ENCODE measurements around the gene C1QTNF3.

The C1QTNF3 gene

DNA sequence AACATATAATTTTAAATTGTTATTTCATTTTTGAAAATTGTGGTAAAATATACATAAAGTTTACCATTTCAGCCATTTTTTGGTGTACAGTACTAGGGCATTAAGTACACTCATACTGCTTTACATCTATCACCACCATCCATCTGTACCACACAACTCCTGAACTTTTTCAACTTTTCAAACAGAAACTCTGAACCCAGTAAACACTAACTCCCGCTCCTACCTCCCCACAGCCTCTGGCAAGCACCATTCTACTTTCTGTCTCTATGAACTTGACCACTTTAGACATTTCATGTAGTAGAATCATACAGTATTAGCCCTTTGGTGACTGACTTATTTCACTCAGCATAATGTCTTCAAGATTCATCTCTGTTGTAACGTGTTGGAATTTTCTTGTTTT, 50.1 kb downstream of the C1QTNF3 start:
- no peak for DNase-seq

DNA sequence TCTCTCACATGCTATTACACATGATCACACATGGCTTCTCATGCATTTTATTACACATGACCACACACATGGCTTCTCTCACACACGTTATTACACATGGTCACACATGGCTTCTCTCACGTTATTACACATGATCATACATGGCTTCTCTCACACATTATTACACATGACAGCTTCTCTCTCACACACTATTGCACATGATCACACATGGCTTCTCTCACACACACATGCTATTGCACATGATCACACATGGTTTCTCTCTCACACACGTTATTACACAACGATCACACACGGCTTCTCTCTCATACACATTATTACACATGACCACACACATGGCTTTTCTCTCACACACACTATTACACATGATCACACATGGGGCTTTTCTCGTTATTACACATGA, 57.6 kb downstream of the C1QTNF3 start:
- DNase-seq: no peak

DNA sequence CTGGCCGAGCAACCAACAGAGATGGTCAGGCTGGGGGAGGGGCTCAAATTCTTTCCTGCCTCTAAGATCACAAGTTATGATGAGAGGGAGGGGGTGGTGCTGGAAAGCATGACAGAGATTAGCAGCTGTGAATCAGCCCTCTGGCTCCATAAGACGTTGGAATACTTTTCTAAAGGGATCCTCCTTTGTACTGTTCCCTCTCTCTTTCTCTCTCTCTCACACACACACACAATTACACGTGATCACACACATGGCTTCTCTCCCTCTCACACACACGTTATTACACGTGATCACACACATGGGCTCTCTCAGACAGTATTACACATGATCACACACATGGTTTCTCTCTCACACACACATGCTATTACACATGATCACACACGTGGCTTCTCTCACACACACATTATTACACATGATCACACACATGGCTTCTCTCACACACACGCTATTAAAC, 58.3 kb downstream of the C1QTNF3 start, which contains the start of gene SLC45A2:
SLC45A2 (minus strand) TSS at position 23 of the 454 bp plus-strand sequence. CDS start 110 bp downstream, outside the sequence.
- no peak for DNase-seq

DNA sequence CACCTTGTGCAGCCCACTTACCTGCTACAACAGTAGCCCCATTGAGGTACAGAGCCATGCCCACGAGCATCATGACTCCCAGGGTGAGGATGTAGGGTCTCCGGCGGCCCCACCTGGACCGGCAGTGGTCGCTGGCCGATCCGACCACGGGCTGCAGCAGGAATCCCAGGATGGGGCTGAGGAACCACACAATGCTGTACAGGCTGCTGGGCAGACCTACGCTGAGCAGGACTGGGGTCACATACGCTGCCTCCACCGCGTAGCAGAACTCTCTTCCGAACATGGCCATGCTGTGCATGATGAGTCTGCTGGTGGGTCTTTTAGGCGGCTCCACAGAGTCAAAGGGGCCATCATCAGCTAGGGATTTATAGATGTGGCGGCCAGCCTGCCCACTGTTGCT, 58.8 kb downstream of the C1QTNF3 start:
- DNase-seq: no peak

DNA sequence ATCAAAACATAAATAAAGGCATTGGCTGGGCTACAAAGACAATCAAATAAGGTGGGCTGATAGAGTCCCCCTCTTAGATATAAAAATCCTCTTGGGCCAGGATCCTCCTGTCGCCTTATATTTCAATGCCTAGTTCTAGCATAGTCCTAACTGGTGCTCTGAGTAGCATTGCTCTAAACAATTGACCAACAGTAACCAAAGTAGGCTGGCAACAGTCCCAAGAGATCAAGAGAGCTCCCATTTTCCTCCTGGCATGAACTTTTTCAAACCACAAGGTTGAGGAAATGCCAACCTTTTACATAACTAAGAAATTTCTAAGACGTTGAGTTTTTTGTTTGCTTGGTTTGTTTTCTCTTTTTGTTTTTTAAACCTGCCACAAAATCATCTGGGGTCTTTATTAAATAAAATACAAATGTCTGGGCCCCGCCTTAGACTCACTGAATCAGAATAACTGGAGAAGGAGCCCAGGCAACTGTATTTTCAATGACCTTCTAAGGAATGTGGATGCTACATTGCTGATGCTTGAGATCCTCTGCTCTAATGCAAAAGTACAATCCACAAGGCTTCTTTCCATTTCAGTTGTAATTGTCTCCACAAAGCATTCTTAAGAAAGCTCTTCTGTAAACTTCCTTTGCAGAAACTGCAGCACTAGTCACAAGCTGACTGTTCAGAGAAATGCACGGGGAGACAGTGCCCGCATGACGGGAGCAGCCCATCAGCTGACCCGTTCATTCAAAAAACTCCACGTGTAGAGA, 61.4 kb downstream of the C1QTNF3 start:
- no peak for DNase-seq

DNA sequence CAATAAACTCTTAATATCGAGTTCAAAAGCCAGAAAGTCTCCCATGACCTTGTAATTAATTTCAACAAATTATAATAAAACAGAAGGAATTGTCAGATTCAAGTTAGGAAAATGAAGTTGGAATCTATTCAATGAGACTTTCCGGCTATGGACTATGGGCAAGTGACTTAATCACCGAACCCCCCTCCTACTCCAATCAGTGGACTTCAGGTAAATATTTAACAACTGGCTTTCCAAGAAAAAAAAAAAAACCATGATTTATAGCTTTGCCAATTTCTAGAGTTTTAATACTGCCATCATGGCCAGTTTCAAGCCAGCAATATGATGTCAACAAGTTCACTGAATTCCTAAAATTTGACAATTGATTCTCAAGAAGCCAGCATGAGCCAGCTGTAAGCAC, 63.0 kb downstream of the C1QTNF3 start:
- DNase-seq: no peak

DNA sequence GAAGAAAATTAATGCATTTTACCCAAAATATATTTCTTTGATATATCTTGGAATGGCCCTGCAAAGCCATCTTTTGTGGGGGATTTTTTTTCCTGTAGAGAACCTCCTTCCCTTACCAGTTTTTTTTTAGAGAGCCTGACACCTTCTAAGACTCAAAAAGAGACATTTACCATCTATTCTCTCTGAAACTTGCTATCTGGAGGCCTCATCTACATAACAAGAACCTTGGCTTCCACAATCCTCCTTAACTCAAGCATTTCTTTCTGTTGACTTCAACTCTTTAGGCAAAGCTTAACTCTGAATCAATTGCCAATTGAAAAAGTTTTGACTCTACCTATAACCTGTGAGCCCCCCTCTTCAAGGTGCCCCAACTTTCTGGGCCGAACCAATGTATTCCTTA, 64.7 kb downstream of the C1QTNF3 start:
- DNase-seq: no peak

DNA sequence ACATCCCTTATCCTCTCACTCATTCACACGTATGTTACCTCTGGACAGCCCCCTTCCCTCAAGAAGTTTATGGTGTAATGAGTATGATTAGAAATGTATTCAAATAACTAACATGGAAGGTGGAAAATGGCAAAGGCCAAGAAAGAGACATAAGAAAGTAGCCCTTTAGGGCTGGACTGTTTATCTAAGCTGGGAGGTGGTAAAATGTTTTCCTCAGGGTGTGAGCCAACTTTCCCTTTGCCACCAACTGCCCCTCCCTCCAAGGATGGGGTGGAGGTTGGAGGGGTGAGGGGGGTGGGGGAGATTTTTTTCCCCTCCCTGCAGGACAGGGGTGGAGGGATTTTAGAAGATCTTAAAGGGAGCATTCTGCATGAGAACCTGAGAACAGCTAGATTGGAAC, 66.7 kb downstream of the C1QTNF3 start:
- DNase-seq: no peak

DNA sequence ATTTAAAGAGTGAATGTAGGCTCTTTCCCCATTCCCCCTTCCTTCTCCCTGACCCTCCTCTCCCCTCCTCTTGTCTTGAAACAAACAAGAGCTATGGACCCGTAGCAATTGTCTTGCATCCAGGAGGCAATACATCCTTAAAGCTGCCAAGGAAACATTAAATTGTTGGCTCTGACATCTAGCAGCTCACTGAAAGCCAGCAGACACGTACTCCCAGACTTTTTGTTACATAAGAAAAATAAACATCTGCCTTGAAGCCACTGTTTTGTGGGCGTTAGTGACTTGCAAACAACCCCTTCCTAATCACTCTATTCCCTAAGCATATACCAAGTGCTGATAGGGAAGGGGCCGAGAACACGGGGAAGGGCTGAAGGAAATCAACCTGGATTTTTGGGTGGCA, 67.2 kb downstream of the C1QTNF3 start:
- no peak for DNase-seq

DNA sequence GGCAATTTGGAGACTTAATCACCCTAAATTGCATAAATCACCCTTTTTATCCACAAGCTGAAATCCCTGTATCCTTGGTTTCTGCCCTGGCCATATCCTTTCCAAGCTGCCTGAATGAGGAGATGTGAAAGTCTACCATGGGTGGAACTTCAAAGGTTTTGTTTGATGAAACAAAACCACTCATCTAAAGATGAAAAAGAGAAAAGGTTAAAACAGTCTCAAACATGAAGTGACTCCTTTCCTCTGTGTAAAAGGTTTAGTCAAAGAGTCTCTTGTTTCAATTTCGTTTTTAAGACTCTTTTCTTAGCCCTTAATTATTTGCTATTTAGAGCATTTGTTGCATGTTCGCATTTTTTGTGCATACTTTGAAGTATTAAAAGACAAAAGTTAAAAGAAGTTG, 69.7 kb downstream of the C1QTNF3 start:
- no peak for DNase-seq

DNA sequence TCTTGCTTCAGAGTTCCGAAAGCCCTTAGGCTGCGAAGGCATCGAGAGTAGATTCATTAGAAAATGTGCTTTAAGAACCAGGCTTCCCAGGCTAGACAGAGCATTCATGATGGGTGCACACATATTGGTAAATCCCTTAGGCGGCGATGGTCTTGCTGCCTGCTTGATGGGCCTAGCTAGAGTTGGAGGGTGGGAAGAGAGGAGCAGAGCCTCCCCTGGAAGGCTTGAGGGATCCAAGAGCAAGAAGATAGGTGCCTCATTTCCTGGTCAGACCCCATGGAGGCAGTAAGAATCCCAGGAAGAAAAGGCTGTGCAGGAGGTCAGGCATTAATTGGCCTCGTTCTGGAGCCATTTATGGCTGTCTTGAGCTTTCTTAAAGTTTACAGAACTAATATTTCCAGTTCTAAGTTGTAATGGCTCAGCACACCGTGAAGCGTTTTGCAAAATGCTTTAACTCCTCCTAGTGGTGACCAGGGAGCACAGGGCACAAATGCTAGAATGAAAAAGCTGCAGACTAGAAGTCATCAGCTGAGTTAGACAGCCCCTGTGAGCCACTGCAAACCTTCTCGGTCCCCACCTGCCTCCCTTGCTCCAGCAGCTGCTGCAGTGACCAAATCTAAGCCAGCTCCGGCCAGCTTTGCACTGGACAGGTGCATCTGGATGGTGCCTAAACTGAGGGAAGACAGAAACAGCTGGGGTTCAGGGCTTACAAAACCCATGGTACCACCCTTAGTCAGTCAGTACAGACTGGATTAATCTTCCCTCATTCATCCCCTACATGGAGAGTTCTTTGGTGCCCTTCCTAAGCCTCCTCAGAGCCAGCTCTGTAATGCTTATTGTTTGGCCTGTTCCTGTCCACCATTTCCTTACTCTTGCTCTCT, 73.2 kb downstream of the C1QTNF3 start:
- no peak for DNase-seq

DNA sequence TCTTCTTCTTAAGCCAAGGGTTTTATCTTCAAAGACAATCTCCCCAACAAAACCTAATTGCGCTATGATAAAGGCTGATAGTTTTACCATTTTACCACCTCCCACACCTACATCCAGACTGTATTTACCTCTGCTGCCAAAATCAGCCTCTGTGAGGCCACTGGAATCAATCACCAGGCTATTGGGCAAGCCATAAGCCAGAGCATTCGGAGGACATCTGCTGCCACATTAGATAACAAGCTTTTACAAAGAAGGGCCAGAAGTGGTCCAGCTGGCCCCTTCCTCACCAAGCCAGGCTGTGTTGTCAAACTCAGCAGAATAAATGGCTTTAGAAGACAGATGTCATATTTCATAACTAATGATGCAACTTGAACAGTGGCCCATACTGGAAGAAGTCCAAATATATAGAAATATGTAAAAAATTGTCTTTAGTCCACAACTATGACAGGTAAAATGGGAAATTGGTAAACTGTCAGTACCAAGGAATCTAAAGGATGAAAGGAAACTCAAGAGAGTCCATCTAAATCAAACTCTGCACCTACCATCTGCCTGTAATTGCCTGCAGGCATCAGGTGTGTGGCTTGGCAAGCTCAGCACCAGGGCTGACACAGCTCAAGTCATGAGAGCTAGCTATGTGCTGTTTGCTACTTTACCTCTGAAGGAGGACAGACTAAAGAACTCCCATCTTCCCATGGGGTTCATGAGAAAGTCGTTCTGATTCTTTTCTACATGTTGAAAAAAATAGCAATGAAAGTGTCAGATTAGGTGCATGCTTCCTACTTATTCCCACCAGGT, 74.6 kb downstream of the C1QTNF3 start:
- no peak for DNase-seq

Data from activated CD4-positive, CD25-positive, alpha-beta regulatory T cell treated with anti-CD3 and anti-CD28 coated beads, Interleukin-2, amount 50 U/mL, for 72 hours (primary cell).